GM23248 (cell line): ENCODE results near the gene TTC39C. TPM values are rescaled to one million over a fixed set of nuclear protein-coding genes. Genes with fewer than 3 reads are reported as not detected.
A peak's percentile ranks its signal among the peaks of the same experiment; 100 is the strongest.

Source experiments
- DNase-seq: peaks from one replicate; pipeline ENCODE4 v3.0.0-alpha.2; 2015
- H2AFZ ChIP-seq: fragments of 200-600 bp; sonication (generic); 2 replicates; pipeline ENCODE4 v1.6.1; 2016; ENCODE audit warnings: antibody characterized with exemption
- H3F3A ChIP-seq: fragments of 200-600 bp; sonication (generic); 2 replicates; pipeline ENCODE4 v1.6.1; 2016; ENCODE audit warnings: mild to moderate bottlenecking, antibody characterized with exemption, mixed run types; ENCODE audit not compliant: insufficient read depth
- H3K27ac ChIP-seq: fragments of 200-600 bp; sonication (generic); 2 replicates; pipeline ENCODE4 v1.5.1; 2016; ENCODE audit warnings: mild to moderate bottlenecking
- H3K27me3 ChIP-seq: fragments of 200-600 bp; sonication (generic); replicated peaks from 2 replicates; pipeline ENCODE4 v1.6.1; 2016; ENCODE audit warnings: mild to moderate bottlenecking; ENCODE audit not compliant: insufficient read depth
- H3K36me3 ChIP-seq: fragments of 200-600 bp; sonication (generic); 2 replicates; pipeline ENCODE4 v1.6.1; 2016; ENCODE audit warnings: low read depth, mild to moderate bottlenecking
- H3K4me1 ChIP-seq: fragments of 200-600 bp; sonication (generic); 2 replicates; pipeline ENCODE4 v1.6.1; 2016; ENCODE audit warnings: mild to moderate bottlenecking; ENCODE audit not compliant: insufficient read depth
- H3K4me2 ChIP-seq: fragments of 200-600 bp; sonication (generic); one replicate; pipeline ENCODE4 v1.6.1; 2016; ENCODE audit warnings: mild to moderate bottlenecking; ENCODE audit not compliant: unreplicated experiment
- H3K4me3 ChIP-seq: fragments of 200-600 bp; sonication (generic); 2 replicates; pipeline ENCODE4 v1.5.1; 2016; ENCODE audit warnings: mild to moderate bottlenecking
- H3K79me2 ChIP-seq: fragments of 200-600 bp; sonication (generic); 2 replicates; pipeline ENCODE4 v1.6.1; 2016; ENCODE audit warnings: mild to moderate bottlenecking; ENCODE audit not compliant: insufficient read depth
- H3K9ac ChIP-seq: fragments of 200-600 bp; sonication (generic); 2 replicates; pipeline ENCODE4 v1.6.1; 2016; ENCODE audit warnings: mild to moderate bottlenecking
- H3K9me2 ChIP-seq: fragments of 200-600 bp; sonication (generic); 2 replicates; pipeline ENCODE4 v1.6.1; 2016; ENCODE audit warnings: mixed run types, mild to moderate bottlenecking, moderate library complexity; ENCODE audit not compliant: insufficient read depth
- H3K9me3 ChIP-seq: fragments of 200-600 bp; sonication (generic); one replicate; pipeline ENCODE4 v1.6.1; 2017; ENCODE audit warnings: low read depth
- H4K20me1 ChIP-seq: fragments of 200-600 bp; sonication (generic); 2 replicates; pipeline ENCODE4 v1.6.0; 2016; ENCODE audit not compliant: insufficient read depth
- EZH2 ChIP-seq: fragments of 200-600 bp; sonication (generic); IDR thresholded peaks from 2 replicates; pipeline ENCODE4 v1.6.1; 2018; ENCODE audit warnings: antibody characterized with exemption, mild to moderate bottlenecking; ENCODE audit not compliant: insufficient read depth, poor library complexity, severe bottlenecking
- EZH2phosphoT487 ChIP-seq: fragments of 200-600 bp; sonication (generic); IDR thresholded peaks from 2 replicates; pipeline ENCODE4 v1.6.1; 2018; ENCODE audit warnings: antibody characterized with exemption, moderate library complexity, mild to moderate bottlenecking, low read depth; ENCODE audit not compliant: insufficient read depth
- WGBS, 2 experiments: methylation state at CpG; one replicate each; pipeline ENCODE4 v1.1.6; 2015 to 2017; ENCODE audit warnings: low lambda C conversion rate in 2 of 2, low coverage in 1 of 2; ENCODE audit errors: missing lambda C conversion rate in 2 of 2; 5-methylcytosine and 5-hydroxymethylcytosine counted together
- in situ Hi-C: fragments of 300-500 bp; cut with MboI; formaldehyde crosslinking; loops from 2 replicates; pipeline ENCODE4 v1.15.0; 2020
- polyA plus RNA-seq: library from polyadenylated mRNA; unstranded; fragments of >200 nt; fragmentation: Nextera tagmentation; extraction: Ambion mirVana; gene quantifications from 2 replicates; pipeline ENCODE4 v1.2.1, GENCODE V29; 2016
- total RNA-seq: library from RNA; depleted of rRNA; stranded (reverse); fragments of >200 nt; shearing (Covaris generic); gene quantifications from 2 replicates; pipeline ENCODE4 v1.2.3, GENCODE V29; 2014

Gene TTC39C
- total and polyA plus RNA-seq, 2 experiments from 2014 or later: 15.7 to 24.3 TPM

DNA sequence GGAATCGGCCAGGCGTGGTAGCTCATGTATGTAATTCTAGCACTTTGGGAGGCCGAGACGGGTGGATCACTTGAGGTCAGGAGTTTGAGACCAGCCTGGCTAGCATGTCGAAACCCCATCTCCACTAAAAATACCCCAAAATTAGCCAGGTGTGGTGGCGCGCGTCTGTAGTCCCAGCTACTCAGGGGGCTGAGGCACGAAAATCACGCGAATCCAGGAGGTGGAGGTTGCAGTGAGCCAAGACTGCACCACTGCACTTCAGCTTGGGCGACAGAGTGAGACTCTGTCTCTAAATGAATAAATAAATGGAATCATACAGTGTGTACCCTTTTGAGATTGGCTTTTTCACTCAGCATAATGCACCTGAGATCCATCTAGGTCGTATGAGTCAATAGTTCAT is 19.4 kb upstream of the TTC39C start:
- no peak for TF ChIP-seq EZH2
- TF ChIP-seq EZH2phosphoT487: no peak
- H3K4me2 ChIP-seq: no peak overlapping the region
- in situ Hi-C loops: no loop called here
- no peak overlapping the region for H2AFZ ChIP-seq
- no peaks in the 10 kb centered on the region for H4K20me1 ChIP-seq
- no peak overlapping the region for H3K9ac ChIP-seq
- H3K9me3 ChIP-seq: no peaks in the 10 kb centered on the region
- DNase-seq: no peak
- H3K36me3 ChIP-seq: no peaks in the 10 kb centered on the region
- WGBS, 2 experiments: 96 to 98% methylated on average over 13 of the region's 13 CpGs
- H3F3A ChIP-seq: peaks cover 20% of the 10 kb centered on the region
- no peaks in the 10 kb centered on the region for H3K9me2 ChIP-seq
- H3K4me1 ChIP-seq: 0 out of 2 replicates have a peak, but pooled peaks cover 11% of the 10 kb centered on the region
- H3K79me2 ChIP-seq: no peaks in the 10 kb centered on the region
- H3K27me3 ChIP-seq: no peaks in the 10 kb centered on the region
- no peak overlapping the region for H3K27ac ChIP-seq
- H3K4me3 ChIP-seq: no peak overlapping the region

- H3K9ac ChIP-seq: no peak overlapping the region
- H3K27ac ChIP-seq: no peak overlapping the region
- no peak overlapping the region for H3K4me2 ChIP-seq
- TF ChIP-seq EZH2 (no peak), EZH2phosphoT487 (no peak)
- no peak for DNase-seq
- in situ Hi-C loops: no loop called here
- no peaks in the 10 kb centered on the region for H3K9me2 ChIP-seq
- no peaks in the 10 kb centered on the region for H3K79me2 ChIP-seq
- H3K9me3 ChIP-seq: no peaks in the 10 kb centered on the region
- peaks cover 9% of the 10 kb centered on the region for H3F3A ChIP-seq
- H3K4me1 ChIP-seq: 0 out of 2 replicates have a peak, but pooled peaks cover 7% of the 10 kb centered on the region
- WGBS, 2 experiments: 78 to 83% methylated on average over 2 of the region's 2 CpGs
- no peaks in the 10 kb centered on the region for H4K20me1 ChIP-seq
- H3K36me3 ChIP-seq: no peaks in the 10 kb centered on the region
- H2AFZ ChIP-seq: no peak overlapping the region
- no peaks in the 10 kb centered on the region for H3K27me3 ChIP-seq
- no peak overlapping the region for H3K4me3 ChIP-seq
Observed at GRCh38 chr18:23998018-23998417, 16.5 kb upstream of the TTC39C start.

GRCh38 chr18:23998820-23999219 is 15.7 kb upstream of the TTC39C start:
- no peaks in the 10 kb centered on the region for H4K20me1 ChIP-seq
- peaks cover 7% of the 10 kb centered on the region; the same call in 1 of the 2 replicates for H3K4me1 ChIP-seq
- H3K9ac ChIP-seq: no peak overlapping the region
- H3K4me2 ChIP-seq: no peak overlapping the region
- peak; percentile 32 for DNase-seq
- H3K27me3 ChIP-seq: no peaks in the 10 kb centered on the region
- no peak overlapping the region for H3K27ac ChIP-seq
- H3F3A ChIP-seq: peaks cover 7% of the 10 kb centered on the region
- H3K79me2 ChIP-seq: no peaks in the 10 kb centered on the region
- no peaks in the 10 kb centered on the region for H3K36me3 ChIP-seq
- TF ChIP-seq EZH2phosphoT487 (no peak), EZH2 (no peak)
- WGBS, 2 experiments: 44 to 46% methylated on average over 4 of the region's 4 CpGs
- no peak overlapping the region for H3K4me3 ChIP-seq
- no peaks in the 10 kb centered on the region for H3K9me3 ChIP-seq
- in situ Hi-C loops: no loop called here
- no peaks in the 10 kb centered on the region for H3K9me2 ChIP-seq
- H2AFZ ChIP-seq: no peak overlapping the region

DNA sequence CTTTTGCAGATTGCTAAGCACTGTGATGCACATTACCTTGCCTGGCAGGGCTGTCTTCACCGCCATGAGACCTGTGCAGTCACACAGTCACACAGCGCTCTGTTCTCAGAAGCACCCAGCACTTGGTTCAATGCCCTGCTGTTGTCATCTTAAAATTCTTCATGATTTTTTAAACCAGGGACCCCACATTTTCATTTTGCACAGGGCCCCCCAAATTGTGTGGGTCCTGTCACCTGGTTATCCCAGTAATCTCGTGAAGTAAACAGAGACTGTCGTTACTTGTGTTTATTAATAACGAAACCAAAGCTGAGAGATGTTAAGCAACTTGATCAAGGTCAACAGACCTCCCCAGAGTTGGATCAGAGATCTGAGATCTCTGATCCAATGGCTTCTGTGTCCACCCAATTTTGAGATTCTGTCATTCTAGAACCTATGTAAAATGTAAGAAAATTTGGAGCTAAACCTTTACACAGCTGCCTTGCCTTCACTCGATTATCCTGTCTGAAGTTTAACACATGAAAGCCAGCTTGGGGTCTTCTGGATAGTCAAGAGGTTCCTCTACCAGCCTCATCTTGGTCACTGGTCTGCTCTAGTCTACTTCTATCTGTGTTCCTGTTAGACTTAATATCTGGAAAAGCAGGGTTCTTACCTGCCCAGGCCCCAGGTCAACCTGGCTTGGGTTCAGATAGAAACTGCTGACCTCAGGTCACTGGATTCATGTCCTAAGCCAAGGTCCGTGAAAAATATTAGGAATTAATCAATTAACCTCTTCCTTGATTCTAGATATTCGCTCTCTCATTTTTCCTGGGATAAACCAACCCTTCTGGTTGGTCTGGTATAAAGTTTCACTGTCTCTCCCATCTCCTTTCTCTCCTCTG is 13.7 kb upstream of the TTC39C start:
- Histone ChIP-seq H4K20me1 (no peaks in the 10 kb centered on the region), H3K9me2 (no peaks in the 10 kb centered on the region), H3K4me2 (no peak overlapping the region), H3K79me2 (no peaks in the 10 kb centered on the region), H3K9me3 (no peaks in the 10 kb centered on the region), H3K9ac (no peak overlapping the region), H3K27me3 (no peaks in the 10 kb centered on the region), H3F3A (no peaks in the 10 kb centered on the region; the same call in 1 of the 2 replicates), H3K36me3 (no peaks in the 10 kb centered on the region), H3K4me3 (no peak overlapping the region), H3K27ac (no peak overlapping the region), H3K4me1 (peaks cover 9% of the 10 kb centered on the region; the same call in 1 of the 2 replicates), H2AFZ (no peak overlapping the region)
- no peak for DNase-seq
- TF ChIP-seq EZH2phosphoT487 (no peak), EZH2 (no peak)
- in situ Hi-C loops: no loop called here
- 75 to 80% methylated on average over 8 of the region's 8 CpGs for WGBS, 2 experiments
